ENCODE results near the gene THAP7.
"Not testable (repeated sequence)": the region's sequence is repeated elsewhere in the genome, so short reads cannot be mapped to it uniquely, and the experiment has no call there.

The THAP7 gene

DNA sequence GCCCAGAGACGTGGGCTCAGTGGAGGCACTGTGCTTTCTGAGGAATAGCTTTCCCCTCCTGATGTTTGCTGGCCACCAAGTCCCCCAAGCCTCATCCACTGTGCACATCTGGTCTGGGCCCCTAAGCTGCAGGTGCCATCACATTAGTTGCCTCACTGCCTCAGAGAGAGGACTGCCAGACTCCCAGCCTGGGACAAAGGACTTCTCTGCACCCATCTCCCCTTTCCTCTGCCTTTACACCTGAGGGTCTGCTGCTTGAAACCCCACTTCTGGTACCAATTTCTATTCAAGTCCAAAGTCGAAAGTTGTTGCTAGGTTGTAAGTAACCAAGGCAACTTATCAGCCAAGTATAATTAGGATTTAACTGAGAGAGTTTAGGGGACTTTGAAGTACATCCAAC, 23.5 kb downstream of the THAP7 start:
- DNase-seq (ENCODE audit: low spot score) = no peak

- DNase-seq (ENCODE audit: low spot score) = no peak
These were observed 24.3 kb downstream of the THAP7 start for GRCh38 chr22:20977516-20978170.

DNA sequence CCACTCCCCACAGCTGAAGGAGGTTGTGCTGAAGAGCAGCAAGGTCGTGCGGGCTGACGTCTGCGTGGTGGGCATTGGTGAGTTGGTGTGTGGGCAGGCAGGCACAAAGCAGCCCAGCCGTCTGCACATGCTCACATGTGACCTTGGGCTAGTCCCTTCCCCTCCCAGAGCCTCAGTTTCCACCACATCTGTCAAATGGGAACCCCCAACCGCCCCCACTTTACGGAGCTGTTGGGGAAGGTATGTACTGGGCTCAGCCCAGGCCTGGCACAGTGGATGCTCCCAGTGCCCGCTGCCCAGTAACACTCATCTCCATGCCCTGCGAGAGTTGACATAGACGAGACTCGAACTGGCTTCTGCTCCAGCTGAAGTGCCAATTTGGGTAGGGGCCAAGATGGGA, 24.9 kb downstream of the THAP7 start:
- no peak for DNase-seq (ENCODE audit: low spot score)

- no peak for DNase-seq (ENCODE audit: low spot score)
These were observed 25.5 kb downstream of the THAP7 start for GRCh38 chr22:20976291-20976877.

- no peak for DNase-seq (ENCODE audit: low spot score)
These were observed 26.2 kb downstream of the THAP7 start for GRCh38 chr22:20975541-20976290.

DNA sequence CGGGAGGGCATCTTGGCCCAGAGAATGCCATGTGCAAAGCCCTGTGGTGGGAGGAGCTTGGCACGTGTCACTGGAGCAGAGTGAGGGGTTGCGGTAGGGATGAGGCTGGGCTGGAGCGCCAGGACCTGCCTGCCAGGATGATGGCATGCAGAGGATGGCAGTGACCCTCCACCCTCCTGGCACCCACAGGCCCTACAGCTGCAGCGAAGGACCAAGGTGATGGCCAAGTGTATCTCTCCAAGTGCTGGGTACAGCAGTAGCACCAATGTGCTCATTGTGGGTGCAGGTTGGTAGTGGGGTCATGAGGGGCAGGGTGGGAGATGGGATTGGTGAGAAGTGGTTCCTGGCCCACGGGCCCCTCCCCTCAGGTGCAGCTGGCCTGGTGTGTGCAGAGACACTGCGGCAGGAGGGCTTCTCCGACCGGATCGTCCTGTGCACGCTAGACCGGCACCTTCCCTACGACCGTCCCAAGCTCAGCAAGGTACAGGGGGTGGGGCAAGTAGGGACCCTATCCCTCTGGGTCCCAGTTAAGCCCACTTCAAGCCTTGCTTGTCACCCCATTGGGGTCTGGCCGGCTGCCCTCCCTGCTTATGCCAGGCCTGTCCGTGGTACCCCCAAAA, 27.5 kb downstream of the THAP7 start:
- no peak for DNase-seq (ENCODE audit: low spot score)

GRCh38 chr22:20973634-20974286, 28.2 kb downstream of the THAP7 start:
- no peak for DNase-seq (ENCODE audit: low spot score)

DNA sequence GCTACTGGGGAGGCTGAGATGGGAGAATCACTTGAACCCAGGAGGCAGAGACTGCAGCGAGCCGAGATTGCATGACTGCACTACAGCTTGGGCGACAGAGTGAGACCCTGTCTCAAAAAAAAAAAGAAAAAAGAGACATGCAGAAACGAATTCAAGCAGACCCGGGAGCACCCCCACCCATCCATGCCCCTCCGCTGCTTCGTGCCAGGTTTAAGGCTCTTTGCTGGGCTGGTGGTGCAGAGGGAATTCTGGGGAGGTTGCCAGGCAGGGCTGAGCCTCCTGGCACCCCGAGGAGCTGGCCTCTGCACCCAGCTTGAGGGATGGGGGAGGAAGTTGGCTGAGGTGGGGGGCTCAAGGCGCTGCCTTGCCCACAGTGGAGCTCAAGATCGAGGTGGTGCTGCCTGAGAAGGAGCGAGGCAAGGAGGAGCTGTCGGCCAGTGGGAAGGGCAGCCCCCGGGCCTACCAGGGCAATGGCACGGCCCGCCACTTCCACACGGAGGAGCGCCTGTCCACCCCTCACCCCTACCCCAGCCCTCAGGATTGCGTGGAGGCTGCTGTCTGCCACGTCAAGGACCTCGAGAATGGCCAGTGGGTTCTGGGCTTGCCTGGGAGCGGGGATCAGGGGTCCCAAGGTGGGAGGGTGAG, 28.9 kb downstream of the THAP7 start:
- no peak for DNase-seq (ENCODE audit: low spot score)

DNA sequence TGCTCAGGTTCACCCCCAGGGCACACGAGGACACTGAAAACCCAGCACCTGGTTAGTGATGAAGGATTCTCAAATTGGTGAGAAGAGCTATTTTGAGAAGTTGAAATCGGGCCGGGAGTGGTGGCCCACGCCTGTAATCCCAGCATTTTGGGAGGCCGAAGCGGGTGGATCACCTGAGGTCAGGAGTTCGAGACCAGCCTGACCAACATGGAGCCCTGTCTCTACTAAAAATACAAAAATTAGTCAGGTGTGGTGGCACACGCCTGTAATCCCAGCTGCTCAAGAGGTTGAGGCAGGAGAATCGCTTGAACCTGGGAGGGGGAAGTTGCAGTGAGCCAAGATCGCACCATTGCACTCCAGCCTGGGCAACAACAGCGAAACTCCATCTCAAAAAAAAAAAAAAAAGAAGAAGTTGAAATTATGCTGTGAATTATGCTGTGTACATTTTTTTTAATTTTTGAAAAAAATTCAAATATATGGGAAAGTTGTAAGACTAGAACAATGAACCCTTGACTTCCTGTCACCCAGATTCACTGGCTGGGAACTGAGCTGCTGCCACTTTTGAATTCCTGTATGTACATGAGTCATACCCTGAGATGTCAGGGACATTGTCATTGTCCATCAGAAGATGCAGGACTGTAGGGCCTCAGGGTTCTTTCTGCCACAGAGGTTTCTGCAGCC, 29.8 kb downstream of the THAP7 start:
- DNase-seq (ENCODE audit: low spot score) = not testable (repeated sequence)

DNA sequence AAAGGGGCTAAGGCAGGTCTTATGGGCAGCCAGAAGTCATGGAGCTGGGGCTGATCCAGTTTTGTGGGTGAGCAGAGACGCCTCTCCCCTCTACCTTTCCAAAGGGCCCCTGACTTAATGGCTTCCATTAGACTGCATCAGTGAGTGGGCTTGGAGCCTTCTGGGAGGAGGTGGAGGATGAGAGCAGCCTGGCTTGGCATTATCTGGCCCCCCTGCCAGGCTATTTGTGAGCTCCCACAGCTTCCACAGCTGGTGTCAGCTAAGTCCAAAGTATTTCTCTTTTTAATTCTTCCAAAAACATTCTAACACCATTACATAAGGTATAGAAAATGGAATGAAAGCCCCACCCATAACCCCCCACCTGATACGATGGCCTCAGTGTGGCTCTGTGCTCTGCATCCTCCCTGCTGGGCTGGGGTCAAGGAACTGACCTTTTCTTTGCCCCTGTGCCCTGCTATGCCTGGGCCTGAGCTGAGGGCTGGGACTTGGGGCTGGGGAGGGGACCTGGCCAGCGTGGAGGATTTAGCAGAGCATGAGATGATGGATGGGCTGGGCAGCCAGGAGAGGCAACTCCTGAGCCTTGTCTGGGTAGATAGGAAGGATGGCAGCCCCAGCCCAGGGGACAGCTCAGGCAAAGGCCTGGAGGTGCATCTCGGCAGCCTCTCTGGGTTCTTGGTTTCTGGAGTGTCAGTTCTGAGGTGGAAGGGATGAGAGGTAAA, 30.8 kb downstream of the THAP7 start:
- DNase-seq (ENCODE audit: low spot score) = no peak

DNA sequence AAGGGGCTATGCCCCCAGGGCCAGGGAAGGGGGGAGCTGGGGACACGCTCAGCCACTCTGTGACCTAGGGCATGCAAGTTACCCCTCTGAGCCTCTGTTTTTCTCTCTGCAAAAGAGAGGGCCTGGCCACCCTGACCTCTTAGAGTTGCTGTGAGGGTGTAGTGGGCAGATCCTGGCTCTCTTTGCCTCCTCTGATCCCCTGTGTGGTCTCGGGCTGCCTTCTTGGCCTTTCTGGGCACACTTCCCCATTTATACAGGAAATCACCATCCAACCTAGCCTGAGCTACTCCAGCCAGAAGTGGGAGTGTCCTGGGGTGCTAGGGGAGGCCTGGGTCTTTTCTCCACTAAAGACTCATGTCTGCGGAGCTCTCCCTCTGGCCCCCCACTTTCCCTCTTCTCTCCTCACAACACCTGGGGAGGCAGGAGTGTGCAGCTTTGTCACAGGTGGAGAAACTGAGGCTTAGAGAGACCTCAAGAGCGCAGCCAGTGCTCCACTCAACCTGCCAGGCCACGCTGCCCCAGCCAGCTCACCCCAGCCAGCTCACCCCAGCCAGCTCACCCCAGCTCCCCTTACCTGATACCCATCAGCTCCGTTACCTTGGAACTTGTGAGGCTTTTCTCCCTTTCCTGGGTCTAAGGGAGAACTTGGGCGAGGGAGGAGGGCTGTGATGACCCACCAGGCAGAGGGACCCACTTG, 33.5 kb downstream of the THAP7 start:
- no peak for DNase-seq (ENCODE audit: low spot score)

DNA sequence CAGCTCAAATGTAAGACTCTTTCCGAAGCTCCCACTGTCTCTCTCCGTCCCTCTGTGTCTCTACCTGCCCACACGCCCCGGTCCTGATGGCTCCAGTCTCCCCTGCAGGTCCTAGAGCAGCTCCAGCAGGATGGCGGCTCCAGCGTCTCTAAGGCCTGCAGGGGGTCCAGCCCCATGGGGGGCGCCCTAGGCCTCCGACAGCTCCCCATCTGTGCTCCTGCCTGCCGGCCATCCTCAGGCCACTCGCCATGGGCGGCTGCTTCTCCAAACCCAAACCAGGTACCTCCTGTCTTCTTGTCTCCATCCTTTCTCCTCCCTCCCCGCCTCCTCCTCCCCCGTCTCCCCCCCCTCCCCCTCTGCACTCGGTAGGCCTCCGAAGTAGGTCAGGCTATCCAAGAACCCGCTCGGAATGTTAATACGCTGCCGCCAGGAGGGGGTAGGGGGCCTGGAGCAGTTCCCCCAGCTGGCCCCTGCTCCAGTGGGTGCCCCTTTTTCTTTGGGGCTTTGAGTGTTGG, 34.2 kb downstream of the THAP7 start:
- DNase-seq (ENCODE audit: low spot score) = no peak

DNA sequence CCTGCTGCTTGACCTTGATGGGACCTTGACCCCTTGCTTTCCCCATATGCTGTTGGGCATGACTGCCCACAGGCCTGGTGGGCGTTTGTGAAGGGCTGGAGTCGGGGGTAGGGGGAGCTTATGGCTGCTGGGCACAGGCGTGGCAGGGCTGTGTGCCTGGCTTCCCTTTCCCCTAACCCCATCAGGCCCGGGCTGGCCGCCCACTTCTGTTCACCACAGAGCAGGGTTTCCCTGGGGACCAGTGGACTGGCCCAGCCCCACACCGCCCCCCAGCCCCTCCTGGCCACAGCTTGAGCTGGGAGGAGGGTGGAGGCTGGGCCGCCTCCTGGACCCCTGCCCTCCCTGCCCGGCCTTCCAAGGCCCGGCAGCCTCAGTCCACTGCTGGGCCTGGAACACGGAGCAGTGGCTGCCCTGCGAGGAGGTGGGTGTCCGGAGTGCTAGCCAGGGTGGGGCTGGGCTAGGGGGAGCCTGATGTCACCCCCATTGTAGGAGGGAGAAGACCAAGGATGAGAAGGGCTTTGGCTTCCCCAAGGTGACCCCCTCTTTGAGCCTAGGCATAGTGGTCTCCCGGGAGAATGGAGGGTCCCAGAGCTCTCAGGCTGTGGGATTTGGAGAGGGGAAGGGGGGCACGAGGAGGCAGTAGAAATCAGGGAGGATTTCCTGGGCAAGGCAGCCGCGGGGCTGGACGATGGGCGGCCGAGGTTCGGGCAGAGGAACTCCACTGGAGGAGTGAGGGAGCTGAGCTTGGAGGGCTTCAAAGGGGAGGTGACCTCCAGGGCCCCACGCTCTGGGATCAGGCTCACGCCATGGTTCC, 34.8 kb downstream of the THAP7 start, which contains the start of gene AIFM3:
Gene AIFM3 (plus strand): TSS at position 373 of the 814 bp plus-strand sequence. CDS start 690 bp downstream, outside the sequence.
- peak; percentile 45 for DNase-seq (ENCODE audit: low spot score)

DNA sequence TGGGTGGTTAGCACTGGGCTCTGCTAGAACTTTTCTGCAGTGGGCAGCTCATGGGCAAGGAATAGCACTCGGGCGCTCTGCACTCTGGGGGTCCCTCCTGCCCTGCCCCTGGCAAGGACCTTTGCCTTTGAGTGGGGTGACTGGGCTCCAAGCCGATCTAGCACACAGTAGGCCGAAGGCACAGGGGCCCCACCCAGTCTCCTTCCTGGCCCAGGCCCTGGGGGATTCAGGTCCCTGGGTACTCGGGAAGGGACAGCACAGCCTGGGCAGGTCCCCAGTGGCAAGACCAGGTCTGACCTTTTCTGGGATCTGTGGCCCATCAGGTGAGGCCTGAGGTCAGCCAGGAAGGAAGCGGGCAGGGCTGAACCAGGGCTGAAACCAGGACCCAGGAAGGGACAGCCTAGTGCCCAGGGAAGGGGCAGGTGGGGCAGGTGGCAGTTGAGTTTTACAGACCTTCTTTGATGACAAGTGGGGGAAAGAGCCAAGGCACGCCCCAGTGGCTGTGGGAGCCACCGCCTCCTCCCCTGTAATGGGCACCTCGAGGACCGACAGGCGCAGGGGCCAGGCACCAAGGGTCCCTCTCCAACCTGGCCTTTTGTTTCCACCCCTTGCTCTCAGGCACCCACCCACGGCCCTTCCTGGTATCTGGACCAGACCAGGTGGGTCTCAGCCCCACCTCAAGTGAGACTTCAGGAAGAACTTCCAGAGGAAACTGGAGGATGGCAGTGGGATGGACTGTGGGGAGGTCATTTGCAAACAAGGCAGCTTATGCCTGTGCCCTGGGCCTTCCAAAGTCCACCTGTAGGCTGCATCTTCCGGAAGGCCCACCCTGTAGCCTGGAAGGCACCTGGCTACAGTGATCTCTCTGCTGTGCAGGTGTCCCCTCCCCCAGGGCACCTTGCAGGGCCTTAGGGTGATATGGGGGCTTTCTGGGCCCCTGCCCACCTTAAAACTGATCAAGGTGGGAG, 35.7 kb downstream of the THAP7 start:
- no peak for DNase-seq (ENCODE audit: low spot score)

GRCh38 chr22:20965104-20965887, 36.6 kb downstream of the THAP7 start:
- no peak for DNase-seq (ENCODE audit: low spot score)

DNA sequence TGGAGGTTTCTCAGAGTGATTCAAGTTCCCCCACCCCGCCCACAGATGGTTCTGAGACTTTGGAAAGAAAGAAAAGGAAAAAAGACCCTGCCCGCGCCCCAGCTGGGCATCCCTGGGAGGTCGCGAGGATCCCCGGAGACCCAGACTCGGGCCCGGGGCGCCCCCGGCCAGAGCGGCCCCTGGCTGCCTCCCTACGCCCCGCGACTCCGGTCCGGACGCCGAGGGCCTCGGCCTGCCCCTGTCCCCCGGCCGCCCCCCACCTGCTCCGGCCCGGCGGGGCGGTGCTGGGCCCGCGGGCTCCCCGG, 37.2 kb downstream of the THAP7 start:
- DNase-seq (ENCODE audit: low spot score) = no peak
